H1 (cell line): Measurements from ENCODE around the gene PIMREG. TPM values are rescaled to one million over a fixed set of nuclear protein-coding genes. Genes with fewer than 3 reads are reported as not detected.

Source experiments
- CTCF ChIA-PET: fragments of 300-600 bp; sonication (Branson Sonifier 250); formaldehyde crosslinking; loops from one replicate; lab custom pipeline; 2021; ENCODE audit not compliant: partially characterized antibody; lab: Charles Lee
- POLR2A ChIA-PET: fragments of 300-600 bp; sonication (Branson Sonifier 250); formaldehyde crosslinking; loops from one replicate; lab custom pipeline; 2021; ENCODE audit warnings: inconsistent platforms; ENCODE audit not compliant: partially characterized antibody; lab: Charles Lee
- DNase-seq, 2 experiments: peaks; one replicate each; pipeline versions ENCODE4 v3.0.0 to v3.0.0-alpha.2; 2010 to 2022; ENCODE audit warnings: low spot score in 2 of 2, low read depth in 1 of 2, mixed read lengths in 1 of 2
- FAIRE-seq: peaks from 2 replicates; lab custom pipeline; 2011; peaks lifted over from hg19 to GRCh38; lab: Jason Lieb, UNC
- H2AFZ ChIP-seq: 2 replicates; pipeline ENCODE4 v1.8.1; 2012; ENCODE audit warnings: low read length, inconsistent platforms
- H2AK5ac ChIP-seq: 2 replicates; pipeline ENCODE4 v1.6.1; 2013; ENCODE audit warnings: low read depth, low read length
- H2BK120ac ChIP-seq: replicated peaks from 2 replicates; pipeline ENCODE3; 2013; ENCODE audit warnings: low read depth, low read length, inconsistent platforms
- H2BK12ac ChIP-seq: 2 replicates; pipeline ENCODE4 v1.6.1; 2013; ENCODE audit warnings: low read depth, low read length
- H2BK15ac ChIP-seq: 2 replicates; pipeline ENCODE4 v1.6.1; 2013; ENCODE audit warnings: low read length
- H2BK20ac ChIP-seq: 2 replicates; pipeline ENCODE4 v1.6.1; 2013; ENCODE audit warnings: low read length
- H2BK5ac ChIP-seq: 2 replicates; pipeline ENCODE4 v1.6.1; 2013; ENCODE audit warnings: low read depth, low read length
- H3K14ac ChIP-seq: 2 replicates; pipeline ENCODE4 v1.6.1; 2013; ENCODE audit warnings: inconsistent platforms; ENCODE audit not compliant: insufficient read length
- H3K18ac ChIP-seq: 2 replicates; pipeline ENCODE4 v1.6.1; 2013; ENCODE audit warnings: low read length; ENCODE audit errors: extremely low read depth
- H3K23ac ChIP-seq: 2 replicates; pipeline ENCODE4 v1.6.1; 2013; ENCODE audit warnings: inconsistent platforms; ENCODE audit not compliant: insufficient read length
- H3K23me2 ChIP-seq: 2 replicates; pipeline ENCODE4 v1.6.1; 2013; ENCODE audit warnings: low read depth, low read length
- H3K27ac ChIP-seq: 2 replicates; pipeline ENCODE4 v1.6.1; 2011; ENCODE audit warnings: low read depth, low read length, inconsistent platforms
- H3K27me3 ChIP-seq, 4 experiments: replicated peaks in 1 of 4; 1 replicate in 1 of 4; 2 replicates in 3 of 4; pipeline versions ENCODE4 v1.6.1 to v1.8.1; 2011 to 2013; ENCODE audit warnings: low read length in 3 of 4, mild to moderate bottlenecking in 3 of 4, inconsistent platforms in 2 of 4, mixed read lengths in 2 of 4, moderate library complexity in 1 of 4; ENCODE audit not compliant: control insufficient read depth in 3 of 4, insufficient read depth in 3 of 4; ENCODE audit errors: extremely low read depth in 1 of 4
- H3K36me3 ChIP-seq, 4 experiments: 2 replicates each; pipeline versions ENCODE4 v1.6.1 to v1.8.1; 2011 to 2013; ENCODE audit warnings: mild to moderate bottlenecking in 4 of 4, low read length in 3 of 4, moderate library complexity in 2 of 4, control low read depth in 1 of 4, inconsistent platforms in 1 of 4; ENCODE audit not compliant: insufficient read depth in 4 of 4, control insufficient read depth in 2 of 4
- H3K4ac ChIP-seq: replicated peaks from 2 replicates; pipeline ENCODE3; 2013; ENCODE audit warnings: low read length, low read depth, mixed read lengths, inconsistent platforms; ENCODE audit not compliant: insufficient read length
- H3K4me1 ChIP-seq, 4 experiments: replicated peaks in 1 of 4; 1 replicate in 1 of 4; 2 replicates in 3 of 4; pipeline versions ENCODE4 v1.6.1 to v1.8.1; 2011 to 2013; ENCODE audit warnings: low read length in 3 of 4, inconsistent platforms in 2 of 4, mixed read lengths in 1 of 4; ENCODE audit not compliant: insufficient read depth in 4 of 4, control insufficient read depth in 3 of 4
- H3K4me2 ChIP-seq, 2 experiments: 2 replicates each; pipeline versions ENCODE4 v1.6.1 to v1.8.1; 2011 to 2013; ENCODE audit warnings: low read depth in 2 of 2, low read length in 2 of 2, control low read depth in 1 of 2, inconsistent platforms in 1 of 2, mild to moderate bottlenecking in 1 of 2; ENCODE audit not compliant: insufficient read depth in 1 of 2
- H3K4me3 ChIP-seq, 4 experiments: fragments of 200-600, 300-600 bp in 1 of 4; sonication (generic), shearing (Covaris generic), sonication (Bioruptor Twin) in 1 of 4; 2 replicates each; pipeline versions ENCODE4 v1.5.1 to v1.8.1; 2011 to 2016; ENCODE audit warnings: low read length in 4 of 4, low read depth in 3 of 4, control low read depth in 2 of 4, inconsistent platforms in 2 of 4, mild to moderate bottlenecking in 2 of 4, mixed read lengths in 1 of 4, moderate library complexity in 1 of 4; ENCODE audit not compliant: insufficient read depth in 2 of 4; ENCODE audit errors: extremely low read depth in 1 of 4
- H3K56ac ChIP-seq: replicated peaks from 2 replicates; pipeline ENCODE3; 2013; ENCODE audit warnings: low read depth, mild to moderate bottlenecking, mixed read lengths, low read length, inconsistent platforms; ENCODE audit not compliant: insufficient read length
- H3K79me1 ChIP-seq: 2 replicates; pipeline ENCODE4 v1.6.1; 2013; ENCODE audit warnings: low read depth, low read length, control low read depth
- H3K79me2 ChIP-seq, 2 experiments: 2 replicates each; pipeline versions ENCODE4 v1.6.1 to v1.8.1; 2012 to 2013; ENCODE audit warnings: low read length in 2 of 2, mild to moderate bottlenecking in 2 of 2, inconsistent platforms in 1 of 2; ENCODE audit not compliant: insufficient read depth in 2 of 2, control insufficient read depth in 1 of 2
- H3K9ac ChIP-seq, 4 experiments: replicated peaks in 1 of 4; 1 replicate in 1 of 4; 2 replicates in 3 of 4; pipeline versions ENCODE4 v1.6.1 to v1.8.1; 2011 to 2013; ENCODE audit warnings: low read depth in 3 of 4, low read length in 3 of 4, control low read depth in 2 of 4, mild to moderate bottlenecking in 2 of 4, moderate library complexity in 2 of 4, inconsistent platforms in 1 of 4; ENCODE audit errors: extremely low read depth in 1 of 4
- H3K9me3 ChIP-seq, 2 experiments: 2 replicates each; pipeline versions ENCODE4 v1.6.1 to v1.8.1; 2012 to 2013; ENCODE audit warnings: mild to moderate bottlenecking in 2 of 2, moderate library complexity in 2 of 2, control low read depth in 1 of 2, inconsistent platforms in 1 of 2, low read depth in 1 of 2, low read length in 1 of 2, mixed read lengths in 1 of 2; ENCODE audit not compliant: insufficient read depth in 2 of 2
- H4K20me1 ChIP-seq, 2 experiments: replicated peaks in 1 of 2; 2 replicates each; pipeline versions ENCODE3 to v1.8.1; 2011 to 2013; ENCODE audit warnings: inconsistent platforms in 2 of 2, low read length in 2 of 2, mild to moderate bottlenecking in 1 of 2; ENCODE audit not compliant: insufficient read depth in 2 of 2, control insufficient read depth in 1 of 2
- H4K5ac ChIP-seq: 2 replicates; pipeline ENCODE4 v1.6.1; 2013; ENCODE audit warnings: low read length, low read depth, mixed read lengths, inconsistent platforms; ENCODE audit not compliant: insufficient read length
- H4K8ac ChIP-seq: 2 replicates; pipeline ENCODE4 v1.8.0; 2013; ENCODE audit warnings: mild to moderate bottlenecking, moderate library complexity, low read length, inconsistent platforms; ENCODE audit not compliant: insufficient read depth; ENCODE audit errors: extremely low read depth
- H4K91ac ChIP-seq: replicated peaks from 2 replicates; pipeline ENCODE3; 2013; ENCODE audit warnings: low read length, mixed read lengths, inconsistent platforms; ENCODE audit not compliant: insufficient read length
- EGR1 ChIP-seq: IDR thresholded peaks from 2 replicates; pipeline ENCODE4 v1.6.1; 2011; ENCODE audit warnings: low read depth, low read length, borderline replicate concordance
- FOSL1 ChIP-seq: IDR thresholded peaks from 2 replicates; pipeline ENCODE4 v1.6.1; 2011; ENCODE audit warnings: mild to moderate bottlenecking, low read depth, low read length, moderate library complexity; ENCODE audit not compliant: insufficient read depth
- JUN ChIP-seq: IDR thresholded peaks from 2 replicates; pipeline ENCODE4 v1.6.1; 2011; ENCODE audit warnings: low read depth, mild to moderate bottlenecking, improper control_type of control experiment, low read length
- POU5F1 ChIP-seq: IDR thresholded peaks from 2 replicates; pipeline ENCODE4 v1.6.1; 2011; ENCODE audit warnings: low read depth, mild to moderate bottlenecking, low read length, moderate library complexity
- SIRT6 ChIP-seq: IDR thresholded peaks from one replicate; pipeline ENCODE4 v1.7.1; 2012; ENCODE audit warnings: low read length, inconsistent platforms
- TBP ChIP-seq: IDR thresholded peaks from 2 replicates; pipeline ENCODE4 v1.6.1; 2011; ENCODE audit warnings: low read depth, low read length, improper control_type of control experiment
- WGBS, 2 experiments: shearing (Covaris generic) in 1 of 2; methylation state at CpG; one replicate each; pipeline versions ENCODE4 v1.1.6 to v1.1.7; 2013 to 2015; ENCODE audit warnings: low lambda C conversion rate in 2 of 2, mixed read lengths in 2 of 2, inconsistent platforms in 1 of 2, low coverage in 1 of 2, missing lambda C conversion rate in 1 of 2; ENCODE audit not compliant: insufficient replicate concordance in 2 of 2, insufficient coverage in 1 of 2, insufficient read length in 1 of 2; ENCODE audit errors: extremely low coverage in 1 of 2, missing lambda C conversion rate in 1 of 2; 5-methylcytosine and 5-hydroxymethylcytosine counted together
- polyA plus RNA-seq, 7 experiments: library from polyadenylated mRNA; depleted of rRNA in 3 of 7; stranded (reverse) in 5 of 7; unstranded in 2 of 7; fragments of >200 nt in 5 of 7; fragments of 200-250 nt in 2 of 7; gene quantifications; 1 replicate in 5 of 7; 2 replicates in 1 of 7; 4 replicates in 1 of 7; pipeline versions ENCODE4 v1.2.1 to v1.2.3, GENCODE V29; 2011 to 2013; ENCODE audit warnings: missing spikeins in 2 of 7, mixed read lengths in 2 of 7
- total RNA-seq: library from RNA; stranded (reverse); fragmentation: NEBNext Ultra II Directional; extraction: Animal tissue kit (Norgen Biotek cat#: 25700); gene quantifications from 2 replicates; pipeline ENCODE4 v1.2.1, GENCODE V29; 2021
- TF ChIP-seq, protein P1 (sequence below), 3 experiments: IDR thresholded peaks; 1 replicate in 2 of 3; 2 replicates in 1 of 3; pipeline versions ENCODE4 v1.5.1 to v1.6.1; 2011; ENCODE audit warnings: low read length in 3 of 3, mild to moderate bottlenecking in 3 of 3, inconsistent platforms in 2 of 3, low read depth in 1 of 3, moderate library complexity in 1 of 3; ENCODE audit not compliant: insufficient read depth in 1 of 3; ENCODE audit errors: control extremely low read depth in 1 of 3
- TF ChIP-seq, protein P2 (sequence below): IDR thresholded peaks from 2 replicates; pipeline ENCODE4 v1.6.1; 2011; ENCODE audit warnings: low read depth, mild to moderate bottlenecking, low read length; ENCODE audit not compliant: insufficient read depth
- TF ChIP-seq, protein P3 (sequence below): IDR thresholded peaks from 2 replicates; pipeline ENCODE4 v1.6.1; 2012; ENCODE audit warnings: inconsistent platforms

Gene PIMREG
- total and polyA plus RNA-seq, 2 of the 8 experiments (the other 6 are each of a cell fraction or from before 2014, with no cell fraction given) = 133 to 148 TPM

DNA sequence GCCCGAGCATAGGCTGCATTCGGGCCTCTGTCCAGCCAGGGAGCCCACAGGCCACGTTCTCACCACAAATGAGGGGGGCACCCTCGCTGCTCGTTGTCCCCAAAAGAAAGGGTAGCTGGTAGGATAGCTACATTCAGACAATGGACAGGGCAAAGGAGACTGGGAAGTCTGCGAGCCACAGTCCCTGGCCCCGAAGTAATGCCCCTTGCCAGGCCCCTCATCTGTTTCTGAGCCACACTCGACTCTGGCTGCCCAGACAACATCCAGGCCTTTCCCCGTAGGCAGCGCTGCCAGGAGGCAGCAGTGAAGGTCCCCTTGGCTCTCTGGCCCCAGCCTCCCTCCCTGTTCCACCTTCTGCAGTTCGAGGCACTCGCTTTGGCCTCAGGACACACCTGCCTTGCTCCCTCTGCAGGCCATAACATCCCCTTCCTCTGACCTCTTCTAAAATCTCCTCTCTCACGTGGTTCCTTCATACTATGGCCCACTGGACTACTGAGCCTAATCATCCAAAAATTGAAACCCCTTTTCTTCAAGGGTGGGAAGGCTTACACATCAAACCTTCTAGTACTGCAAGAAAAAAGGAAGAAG lies 21.5 kb upstream of the PIMREG start:
- Histone ChIP-seq H2AFZ (no peak overlapping the region), H4K91ac (no peak overlapping the region), H4K8ac (peak overlapping the region; percentile 5; the same call in 1 of the 2 replicates), H4K20me1 (no peaks in the 10 kb centered on the region), H3K14ac (no peak overlapping the region), H3K27ac (no peak overlapping the region), H3K18ac (no peak overlapping the region; the same call in 1 of the 2 replicates), H2BK120ac (no peak overlapping the region), H3K4me2 (no peak overlapping the region), H3K36me3 (no peaks in the 10 kb centered on the region), H2BK15ac (peak overlapping the region; percentile 72; the same call in 1 of the 2 replicates), H3K4ac (no peak overlapping the region), H3K4me1 (peaks cover 0 to 7% (median 5%) of the 10 kb centered on the region in 4 experiments; a peak in 4 of 7 replicates), H2BK12ac (0 out of 2 replicates have a peak overlapping the region, but pooled peaks have one; percentile 68), H3K9me3 (no peaks in the 10 kb centered on the region), H2AK5ac (no peak overlapping the region), H3K4me3 (no peak overlapping the region), H3K79me1 (no peaks in the 10 kb centered on the region), H2BK5ac (0 out of 2 replicates have a peak overlapping the region, but pooled peaks have one; percentile 61), H3K9ac (no peak overlapping the region), H3K56ac (no peak overlapping the region), H4K5ac (no peak overlapping the region), H3K27me3 (no peaks in the 10 kb centered on the region), H3K23ac (no peak overlapping the region), H3K79me2 (no peaks in the 10 kb centered on the region), H3K23me2 (no peaks in the 10 kb centered on the region), H2BK20ac (no peak overlapping the region)
- DNase-seq (no peak), FAIRE-seq (no peak)
- 81% methylated on average over 13 of the region's 13 CpGs; no CpG with 5 or more reads in 1 of the 2 experiments for WGBS, 2 experiments
- ChIA-PET POLR2A (interaction anchor here (0.6 kb wide), 1 partner anchor 292 kb away, joined by 3 read pairs; no protein-coding TSS in a partner anchor), CTCF (interaction anchor here (0.6 to 6.9 kb wide), 21 partner anchors 9 to 839 kb away, joined by 3 to 60 read pairs (median 4); partner anchors contain the start of genes AIPL1 and NLRP1)
- TF ChIP-seq, protein P1, sequence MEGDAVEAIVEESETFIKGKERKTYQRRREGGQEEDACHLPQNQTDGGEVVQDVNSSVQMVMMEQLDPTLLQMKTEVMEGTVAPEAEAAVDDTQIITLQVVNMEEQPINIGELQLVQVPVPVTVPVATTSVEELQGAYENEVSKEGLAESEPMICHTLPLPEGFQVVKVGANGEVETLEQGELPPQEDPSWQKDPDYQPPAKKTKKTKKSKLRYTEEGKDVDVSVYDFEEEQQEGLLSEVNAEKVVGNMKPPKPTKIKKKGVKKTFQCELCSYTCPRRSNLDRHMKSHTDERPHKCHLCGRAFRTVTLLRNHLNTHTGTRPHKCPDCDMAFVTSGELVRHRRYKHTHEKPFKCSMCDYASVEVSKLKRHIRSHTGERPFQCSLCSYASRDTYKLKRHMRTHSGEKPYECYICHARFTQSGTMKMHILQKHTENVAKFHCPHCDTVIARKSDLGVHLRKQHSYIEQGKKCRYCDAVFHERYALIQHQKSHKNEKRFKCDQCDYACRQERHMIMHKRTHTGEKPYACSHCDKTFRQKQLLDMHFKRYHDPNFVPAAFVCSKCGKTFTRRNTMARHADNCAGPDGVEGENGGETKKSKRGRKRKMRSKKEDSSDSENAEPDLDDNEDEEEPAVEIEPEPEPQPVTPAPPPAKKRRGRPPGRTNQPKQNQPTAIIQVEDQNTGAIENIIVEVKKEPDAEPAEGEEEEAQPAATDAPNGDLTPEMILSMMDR (IDR thresholded peaks at IDR 0.05; ENCODE audit: control extremely low read depth in 1 of 3, insufficient read depth in 1 of 3, low read depth in 1 of 3, low read length in 3 of 3) = peak; percentile 38 to 52 (median 51); a peak in 3 of 4 replicates
- no peak for TF ChIP-seq EGR1
- TF ChIP-seq SIRT6 = no peak
- no peak for TF ChIP-seq POU5F1
- TF ChIP-seq, protein P2, sequence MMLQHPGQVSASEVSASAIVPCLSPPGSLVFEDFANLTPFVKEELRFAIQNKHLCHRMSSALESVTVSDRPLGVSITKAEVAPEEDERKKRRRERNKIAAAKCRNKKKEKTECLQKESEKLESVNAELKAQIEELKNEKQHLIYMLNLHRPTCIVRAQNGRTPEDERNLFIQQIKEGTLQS = no peak
- no peak for TF ChIP-seq TBP
- TF ChIP-seq, protein P3, sequence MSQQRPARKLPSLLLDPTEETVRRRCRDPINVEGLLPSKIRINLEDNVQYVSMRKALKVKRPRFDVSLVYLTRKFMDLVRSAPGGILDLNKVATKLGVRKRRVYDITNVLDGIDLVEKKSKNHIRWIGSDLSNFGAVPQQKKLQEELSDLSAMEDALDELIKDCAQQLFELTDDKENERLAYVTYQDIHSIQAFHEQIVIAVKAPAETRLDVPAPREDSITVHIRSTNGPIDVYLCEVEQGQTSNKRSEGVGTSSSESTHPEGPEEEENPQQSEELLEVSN = no peak
- no peak for TF ChIP-seq JUN
- TF ChIP-seq FOSL1 = no peak
